Right ventricle myocardium inferior (tissue), 1 donor: ENCODE measurements around the gene S100A14. TPM values are rescaled to one million over a fixed set of nuclear protein-coding genes. Genes with fewer than 3 reads are reported as not detected.
"Not testable (repeated sequence)": the region's sequence is repeated elsewhere in the genome, so short reads cannot be mapped to it uniquely, and the experiment has no call there.

ENCODE experiments used
- ATAC-seq: fragments of 200-7000 bp; cut with Tn5 transposase; one replicate; pipeline ENCODE4 v1.9.1; 2020; ENCODE audit warnings: mild to moderate bottlenecking, moderate library complexity
- DNase-seq: peaks from one replicate; pipeline ENCODE4 v3.0.0; 2021; ENCODE audit errors: missing footprints
- intact Hi-C: fragments of 100-400 bp; cut with DNase I; formaldehyde crosslinking; loops from one replicate; pipeline ENCODE4 v1.11.0; 2022
- total RNA-seq: library from RNA; stranded (reverse); fragmentation: NEBNext Ultra II Directional; extraction: Animal tissue kit (Norgen Biotek cat#: 25700); gene quantifications from one replicate; pipeline ENCODE4 v1.2.1, GENCODE V29; 2021
- donor health status: DM: no; HTN: yes; CAD: no; lungs with severe emphysema.

Gene S100A14
- total RNA-seq, 1 donor from 2014 or later = 6.3 TPM

DNA sequence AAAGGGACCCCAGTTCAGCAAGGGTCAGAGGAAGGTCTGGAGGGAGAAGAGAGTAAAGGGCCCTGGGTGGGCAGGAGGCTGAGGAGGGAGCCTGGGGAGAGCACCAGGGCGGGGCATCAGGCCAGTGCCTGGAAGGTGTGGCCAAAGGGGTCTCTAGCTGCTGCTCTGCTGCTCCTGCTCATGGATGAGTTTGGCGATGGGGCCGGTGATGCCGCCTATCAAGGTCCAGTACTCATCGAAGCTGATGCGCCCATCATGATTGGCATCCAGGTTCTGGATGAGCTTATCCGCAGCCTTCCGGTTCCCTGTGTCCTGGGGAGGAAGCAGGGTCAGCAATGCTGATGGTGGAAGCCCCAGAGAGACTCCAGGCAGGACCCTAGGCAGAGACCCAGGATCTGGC, 8.7 kb downstream of the S100A14 start:
- intact Hi-C loops = no loop called here
- DNase-seq (no peak), ATAC-seq (no peak)

GRCh38 chr1:153606194-153606593, 9.9 kb downstream of the S100A14 start:
- intact Hi-C loops = no loop called here
- DNase-seq = no peak
- no peak for ATAC-seq

DNA sequence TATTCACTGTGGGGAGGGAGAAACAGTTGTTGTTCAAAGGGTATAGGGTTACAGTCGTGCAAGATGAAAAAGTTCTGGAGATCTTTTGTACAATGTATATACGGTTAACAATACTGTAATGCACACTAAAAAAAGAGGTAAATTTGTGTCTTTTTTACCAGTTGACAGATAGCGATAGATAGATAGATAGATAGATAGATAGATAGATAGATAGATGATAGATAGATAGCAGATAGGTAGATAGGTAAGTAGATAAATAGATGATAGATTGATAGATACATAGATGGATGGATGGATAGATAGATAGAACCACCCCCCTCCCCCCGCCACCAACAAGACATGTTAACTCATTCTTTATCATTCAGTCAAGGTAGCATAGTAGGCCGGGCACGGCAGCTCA, 13.4 kb downstream of the S100A14 start:
- DNase-seq (no peak), ATAC-seq (no peak)
- intact Hi-C loops = no loop called here

DNA sequence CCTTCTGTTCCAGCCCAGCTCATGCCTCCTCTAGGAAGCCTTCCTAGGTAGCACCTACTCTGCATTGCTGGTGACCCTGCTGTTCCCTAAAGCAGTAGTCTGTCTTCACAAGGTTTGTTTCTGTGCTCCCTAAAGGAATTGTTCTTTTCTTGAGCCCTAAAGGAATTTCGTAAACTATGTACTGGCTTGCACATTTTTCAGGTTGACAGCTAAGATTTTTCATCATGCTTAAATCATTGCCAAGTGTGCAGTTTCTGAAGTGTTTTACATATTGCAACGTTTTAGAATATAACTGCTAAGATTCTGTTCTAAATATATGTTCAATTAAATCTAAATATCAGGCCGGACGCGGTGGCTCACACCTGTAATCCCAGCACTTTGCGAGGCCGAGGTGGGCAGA, 16.3 kb downstream of the S100A14 start:
- intact Hi-C loops = no loop called here
- no peak for DNase-seq
- ATAC-seq = no peak

DNA sequence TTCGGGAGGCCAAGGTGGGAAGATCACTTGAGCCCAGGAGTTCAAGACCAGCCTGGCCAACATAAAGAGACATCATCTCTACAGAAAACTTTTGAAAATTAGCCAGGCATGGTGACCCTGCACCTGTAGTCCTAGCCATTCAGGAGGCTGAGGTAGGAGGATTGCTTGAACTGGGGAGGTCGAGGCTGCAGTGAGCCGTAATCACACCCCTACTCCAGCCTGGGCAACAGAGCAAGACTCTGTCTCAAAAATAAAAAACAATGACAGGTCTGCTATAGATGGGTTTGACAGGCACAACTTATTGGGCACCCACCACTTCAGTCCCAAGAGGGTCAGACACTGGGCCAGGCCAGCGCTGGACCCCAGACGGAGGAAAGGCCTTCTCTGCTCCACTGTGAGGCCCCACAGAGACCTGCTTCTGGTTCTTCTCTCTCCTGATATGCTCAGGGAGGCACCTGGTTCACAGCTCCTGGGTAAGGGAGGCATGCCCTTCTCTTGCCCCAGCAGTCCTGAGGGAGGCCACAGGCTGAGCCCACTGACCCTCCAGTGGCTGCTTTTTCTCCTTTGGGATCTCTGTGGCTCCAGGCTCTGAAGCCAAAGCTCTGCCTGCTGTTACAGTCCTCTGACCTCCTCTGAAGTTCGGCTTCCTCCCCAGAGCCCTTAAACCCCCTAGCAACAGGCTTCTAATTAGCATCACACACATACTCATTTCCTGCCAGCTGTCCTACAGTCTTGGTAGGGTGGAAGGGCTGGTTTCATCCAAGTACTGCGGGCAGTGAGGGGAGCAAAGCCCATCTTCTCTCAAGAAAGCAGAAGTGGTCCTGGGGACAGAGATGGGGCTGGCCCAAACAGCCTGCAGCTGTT, 17.6 kb downstream of the S100A14 start:
- ATAC-seq (peak; percentile 60), DNase-seq (no peak)
- intact Hi-C loops = no loop called here

DNA sequence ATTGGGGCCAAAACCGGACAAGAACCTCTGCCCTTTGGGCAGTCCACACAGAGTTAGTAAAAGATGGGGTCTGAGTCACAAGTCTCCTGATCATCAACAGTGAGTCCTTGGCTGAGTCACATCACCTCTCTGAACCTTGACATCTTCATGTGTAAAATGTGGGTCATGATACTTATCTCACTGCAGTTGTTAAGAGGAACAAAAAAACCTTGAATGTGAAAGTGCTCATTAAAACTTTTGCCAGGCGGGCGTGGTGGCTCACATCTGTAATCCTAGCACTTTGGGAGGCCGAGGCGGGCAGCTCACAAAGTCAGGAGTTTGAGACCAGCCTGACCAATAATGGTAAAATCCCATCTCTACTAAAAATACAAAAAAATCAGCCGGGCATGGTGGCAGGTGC, 18.9 kb downstream of the S100A14 start:
- ATAC-seq (no peak), DNase-seq (no peak)
- intact Hi-C loops = no loop called here

GRCh38 chr1:153592748-153593147, 23.4 kb downstream of the S100A14 start:
- intact Hi-C loops = no loop called here
- no peak for DNase-seq
- ATAC-seq = no peak

GRCh38 chr1:153588482-153588881, 27.6 kb downstream of the S100A14 start:
- intact Hi-C loops = no loop called here
- no peak for DNase-seq
- no peak for ATAC-seq

DNA sequence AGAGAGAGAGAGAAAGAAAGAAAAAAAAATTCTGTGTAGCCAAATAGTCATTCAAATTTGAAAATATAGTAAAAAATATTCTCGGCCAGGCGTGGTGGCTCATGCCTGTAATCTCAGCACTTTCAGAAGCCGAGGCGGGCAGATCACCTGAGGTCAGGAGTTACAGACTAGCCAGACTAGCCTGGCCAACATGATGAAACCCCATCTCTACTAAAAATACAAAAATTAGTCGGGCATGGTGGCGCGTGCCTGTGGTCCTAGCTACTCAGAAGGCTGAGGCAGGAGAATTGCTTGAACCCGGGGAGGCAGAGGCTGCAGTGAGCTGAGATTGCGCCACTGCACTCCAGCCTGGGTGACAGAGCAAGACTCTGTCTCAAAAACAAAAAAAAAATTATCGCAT, 28.1 kb downstream of the S100A14 start:
- DNase-seq, intact Hi-C loops, ATAC-seq: not testable (repeated sequence)

DNA sequence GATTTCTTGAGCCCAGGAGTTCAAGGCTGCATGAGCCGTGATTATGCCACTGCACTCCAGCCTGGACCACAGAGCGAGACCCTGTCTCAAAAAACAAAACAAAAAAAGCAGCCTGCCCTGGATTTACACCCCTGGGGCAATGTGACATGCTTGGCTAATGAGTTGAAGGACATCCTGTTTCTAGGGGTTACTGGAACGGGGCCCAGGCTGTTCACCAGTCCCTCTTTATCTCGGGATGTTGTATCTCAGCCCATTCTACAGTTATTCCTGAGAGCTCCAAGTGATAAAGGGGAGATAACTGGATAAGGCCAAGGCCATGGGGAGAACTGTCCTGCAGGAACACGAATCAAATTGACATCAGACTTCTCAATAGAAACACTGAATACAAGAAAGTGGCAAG, 28.8 kb downstream of the S100A14 start:
- peak; percentile 26 for ATAC-seq

DNA sequence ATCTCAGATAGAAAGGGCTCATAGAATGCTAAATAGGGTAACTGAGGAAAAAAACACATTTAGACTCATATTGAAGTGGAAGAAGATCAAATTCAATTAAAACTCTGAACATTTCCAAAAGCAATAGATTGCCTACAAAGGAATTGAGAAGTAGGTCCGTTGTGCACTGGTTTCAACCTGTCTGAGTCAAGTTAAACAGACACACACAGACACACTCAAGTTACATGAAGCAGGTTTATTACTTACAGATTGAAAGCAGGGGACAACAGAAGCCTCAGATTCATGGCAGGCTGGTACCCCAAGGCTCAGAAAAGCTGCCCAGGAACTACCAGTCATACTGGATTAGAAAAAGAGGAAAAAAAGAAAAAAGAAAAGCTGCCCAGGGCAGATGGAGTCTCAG, 29.8 kb downstream of the S100A14 start:
- ATAC-seq (no peak), DNase-seq (no peak)
- intact Hi-C loops = no loop called here

More for the DNA sequence above, 28.8 kb downstream of the S100A14 start:
- intact Hi-C loops = no loop called here
- DNase-seq = no peak

GRCh38 chr1:153585006-153585405, 31.1 kb downstream of the S100A14 start:
- intact Hi-C loops = no loop called here
- ATAC-seq (no peak), DNase-seq (no peak)

- ATAC-seq = no peak
- intact Hi-C loops = no loop called here
- DNase-seq = no peak
Measured at GRCh38 chr1:153583976-153584375, 32.1 kb downstream of the S100A14 start.

DNA sequence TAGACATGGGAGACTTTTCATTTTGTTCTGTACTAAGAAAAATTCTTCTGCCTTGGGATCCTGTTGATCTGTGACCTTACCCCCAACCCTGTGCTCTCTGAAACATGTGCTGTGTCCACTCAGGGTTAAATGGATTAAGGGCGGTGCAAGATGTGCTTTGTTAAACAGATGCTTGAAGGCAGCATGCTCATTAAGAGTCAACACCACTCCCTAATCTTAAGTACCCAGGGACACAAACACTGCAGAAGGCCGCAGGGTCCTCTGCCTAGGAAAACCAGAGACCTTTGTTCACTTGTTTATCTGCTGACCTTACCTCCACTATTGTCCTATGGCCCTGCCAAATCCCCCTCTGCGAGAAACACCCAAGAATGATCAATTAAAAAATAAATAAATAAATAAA, 32.6 kb downstream of the S100A14 start:
- DNase-seq, intact Hi-C loops, ATAC-seq: not testable (repeated sequence)

GRCh38 chr1:153582836-153583235, 33.3 kb downstream of the S100A14 start:
- DNase-seq, intact Hi-C loops, ATAC-seq: not testable (repeated sequence)

- intact Hi-C loops = loop anchor here (10.0 kb wide), 1 partner anchor 176 kb away; no protein-coding TSS in a partner anchor
- DNase-seq (no peak), ATAC-seq (no peak)
Measured at GRCh38 chr1:153578936-153579335, 37.2 kb downstream of the S100A14 start.

DNA sequence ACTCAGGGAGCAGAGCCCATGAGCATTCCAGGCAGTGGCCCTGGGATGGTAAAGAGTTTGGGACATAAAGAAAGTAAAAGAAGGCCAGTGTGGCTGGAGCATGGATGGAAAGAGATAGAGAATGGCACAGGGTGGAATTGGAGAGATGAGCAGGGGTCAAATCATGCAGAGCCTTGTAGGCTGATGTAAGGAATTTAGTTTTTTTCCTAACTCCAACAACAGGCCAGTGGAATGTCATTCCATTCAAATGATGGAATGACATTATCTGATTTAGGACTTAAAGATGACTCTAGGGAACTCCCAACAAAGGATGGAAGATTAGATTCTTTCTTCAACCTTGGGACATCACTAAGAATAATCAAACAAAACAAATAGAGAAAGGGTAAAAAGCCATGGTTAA, 37.6 kb downstream of the S100A14 start:
- ATAC-seq (no peak), DNase-seq (no peak)
- intact Hi-C loops = loop anchor here (10.0 kb wide), 1 partner anchor 176 kb away; no protein-coding TSS in a partner anchor

DNA sequence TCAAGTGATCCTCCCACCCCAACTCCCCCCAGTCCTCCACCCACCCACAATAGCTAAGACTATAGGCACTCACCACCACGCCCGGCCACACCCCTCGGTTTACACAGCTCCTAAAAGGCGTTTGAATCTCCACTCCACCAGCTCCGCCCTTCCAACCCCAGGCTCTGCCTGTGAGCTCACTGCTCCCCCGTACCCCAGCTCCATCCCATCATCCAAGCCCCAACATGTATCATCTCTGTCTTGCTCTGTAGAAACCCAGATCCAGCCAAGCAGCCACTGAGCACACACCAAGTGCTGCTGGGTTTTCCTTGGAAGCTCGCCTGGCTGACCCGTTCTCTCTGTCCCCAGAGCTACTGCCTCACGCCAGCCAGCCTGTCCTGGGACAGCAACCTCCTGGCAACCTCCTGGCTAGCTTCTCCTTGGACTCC, 38.5 kb downstream of the S100A14 start:
- peak; percentile 69 for ATAC-seq
- intact Hi-C loops = loop anchor here (10.0 kb wide), 1 partner anchor 177 kb away; no protein-coding TSS in a partner anchor
- DNase-seq = no peak

- DNase-seq (no peak), ATAC-seq (no peak)
- intact Hi-C loops = loop anchor here (10.0 kb wide), 1 partner anchor 178 kb away; no protein-coding TSS in a partner anchor
Measured at GRCh38 chr1:153577138-153577537, 39.0 kb downstream of the S100A14 start.

DNA sequence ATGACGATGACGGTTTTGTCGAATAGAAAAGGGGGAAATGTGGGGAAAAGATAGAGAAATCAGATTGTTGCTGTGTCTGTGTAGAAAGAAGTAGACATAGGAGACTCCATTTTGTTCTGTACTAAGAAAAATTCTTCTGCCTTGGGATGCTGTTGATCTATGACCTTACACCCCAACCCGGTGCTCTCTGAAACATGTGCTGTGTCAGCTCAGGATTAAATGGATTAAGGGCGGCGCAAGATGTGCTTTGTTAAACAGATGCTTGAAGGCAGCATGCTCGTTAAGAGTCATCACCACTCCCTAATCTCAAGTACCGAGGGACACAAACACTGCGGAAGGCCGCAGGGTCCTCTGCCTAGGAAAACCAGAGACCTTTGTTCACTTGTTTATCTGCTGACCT, 40.6 kb downstream of the S100A14 start:
- intact Hi-C loops = loop anchor here (10.0 kb wide), 1 partner anchor 179 kb away; no protein-coding TSS in a partner anchor
- not testable (repeated sequence) for DNase-seq, ATAC-seq
